ENCODE results near the gene CREBBP. TPM values are rescaled to one million over a fixed set of nuclear protein-coding genes. Genes with fewer than 3 reads are reported as not detected.

Gene CREBBP
- total and polyA plus RNA-seq, 4 donors = 16.0 to 155 (median 36.1) TPM

DNA sequence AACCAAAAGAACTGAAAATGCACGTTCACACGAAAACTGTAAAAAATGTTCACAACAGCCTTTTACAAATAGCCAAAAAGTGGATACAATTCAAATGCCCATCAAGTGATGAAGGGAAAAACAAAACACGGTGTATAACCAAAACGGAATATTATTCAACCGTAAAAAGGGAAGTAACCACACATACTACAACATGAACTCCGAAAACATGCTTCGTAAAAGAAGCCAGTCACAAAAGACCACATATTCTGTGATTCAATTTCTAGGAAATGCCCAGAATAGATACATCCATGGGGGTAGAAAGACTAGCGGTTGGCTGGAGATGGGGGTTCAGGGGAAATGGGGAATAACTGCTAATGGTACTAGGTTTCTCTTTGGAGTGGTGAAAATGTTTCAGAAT, 81.7 kb downstream of the CREBBP start:
- no peaks in the 10 kb centered on the region for H3K27me3 ChIP-seq (ENCODE audit: control insufficient read depth in 3 of 3, insufficient read depth in 3 of 3, low read length in 2 of 3)
- WGBS, 2 donors = 74 to 85% methylated on average over 8 of the region's 8 CpGs
- H3K36me3 ChIP-seq (ENCODE audit: control insufficient read depth in 4 of 4, insufficient read depth in 4 of 4, low read length in 4 of 4) = no peaks in the 10 kb centered on the region
- no peak for DNase-seq
- peaks cover 4 to 12% (median 7%) of the 10 kb centered on the region in 5 donors for H3K4me1 ChIP-seq (ENCODE audit: control insufficient read depth in 5 of 5, insufficient read depth in 5 of 5, low read length in 5 of 5)
- no peak overlapping the region for H3K9ac ChIP-seq (ENCODE audit: insufficient read depth in 1 of 2, low read length in 2 of 2)
- H3K9me3 ChIP-seq (ENCODE audit: control insufficient read depth in 4 of 4, insufficient read depth in 3 of 4, low read length in 3 of 4) = no peaks in the 10 kb centered on the region
- no peak overlapping the region for H3K4me3 ChIP-seq
- no peak overlapping the region for H3K27ac ChIP-seq (ENCODE audit: low read depth in 1 of 2, low read length in 1 of 2)
- TF ChIP-seq, protein P1, sequence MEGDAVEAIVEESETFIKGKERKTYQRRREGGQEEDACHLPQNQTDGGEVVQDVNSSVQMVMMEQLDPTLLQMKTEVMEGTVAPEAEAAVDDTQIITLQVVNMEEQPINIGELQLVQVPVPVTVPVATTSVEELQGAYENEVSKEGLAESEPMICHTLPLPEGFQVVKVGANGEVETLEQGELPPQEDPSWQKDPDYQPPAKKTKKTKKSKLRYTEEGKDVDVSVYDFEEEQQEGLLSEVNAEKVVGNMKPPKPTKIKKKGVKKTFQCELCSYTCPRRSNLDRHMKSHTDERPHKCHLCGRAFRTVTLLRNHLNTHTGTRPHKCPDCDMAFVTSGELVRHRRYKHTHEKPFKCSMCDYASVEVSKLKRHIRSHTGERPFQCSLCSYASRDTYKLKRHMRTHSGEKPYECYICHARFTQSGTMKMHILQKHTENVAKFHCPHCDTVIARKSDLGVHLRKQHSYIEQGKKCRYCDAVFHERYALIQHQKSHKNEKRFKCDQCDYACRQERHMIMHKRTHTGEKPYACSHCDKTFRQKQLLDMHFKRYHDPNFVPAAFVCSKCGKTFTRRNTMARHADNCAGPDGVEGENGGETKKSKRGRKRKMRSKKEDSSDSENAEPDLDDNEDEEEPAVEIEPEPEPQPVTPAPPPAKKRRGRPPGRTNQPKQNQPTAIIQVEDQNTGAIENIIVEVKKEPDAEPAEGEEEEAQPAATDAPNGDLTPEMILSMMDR (IDR thresholded peaks at IDR 0.05; ENCODE audit: control extremely low read depth, extremely low read depth) = no peak
- no peak for ATAC-seq (ENCODE audit: insufficient read depth, low FRiP score)

DNA sequence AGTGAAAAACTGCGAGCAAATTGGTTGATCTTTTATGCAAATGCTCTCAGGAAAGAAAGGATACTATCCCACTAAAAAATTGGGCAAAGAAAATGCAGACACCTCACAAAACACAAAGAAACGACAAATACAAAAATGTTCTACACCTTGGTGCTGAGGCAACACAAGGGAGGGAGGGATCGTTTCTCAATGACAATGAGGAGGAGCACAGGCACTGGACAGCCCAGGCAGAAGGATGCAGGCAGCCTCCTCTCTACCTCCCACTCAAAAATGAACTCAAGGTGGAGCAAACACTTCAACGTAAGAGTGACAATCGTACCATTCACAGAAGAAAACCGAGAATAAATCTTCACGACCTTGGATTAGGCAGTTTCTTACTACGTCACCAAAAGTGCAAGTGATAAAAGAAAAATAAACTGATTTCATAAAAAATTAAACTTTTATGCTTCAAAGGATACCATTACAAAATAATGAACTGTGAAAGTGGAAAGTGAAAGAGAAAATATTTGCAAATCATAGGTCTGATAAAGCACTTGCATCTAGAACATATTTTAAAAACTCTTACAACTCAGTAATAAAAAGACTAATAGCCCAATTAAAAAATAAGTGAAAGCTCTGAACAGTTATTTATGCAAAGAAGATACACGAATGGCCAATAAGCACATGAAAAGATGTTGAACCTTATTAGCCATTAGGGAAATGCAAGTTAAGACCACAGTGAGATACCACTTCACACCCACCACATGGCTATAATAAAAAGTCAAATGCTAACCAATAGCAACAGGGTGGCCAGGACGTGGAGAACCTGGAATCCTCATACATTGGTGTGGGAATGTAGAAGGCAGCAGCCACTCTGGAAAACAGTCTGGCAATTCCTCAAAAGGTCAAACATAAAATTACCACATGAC, 82.4 kb downstream of the CREBBP start:
- no peak for ATAC-seq (ENCODE audit: insufficient read depth, low FRiP score)
- WGBS, 2 donors = 47 to 72% methylated on average over 10 of the region's 10 CpGs
- Histone ChIP-seq H3K4me1 (ENCODE audit: control insufficient read depth in 5 of 5, insufficient read depth in 5 of 5, low read length in 5 of 5) (peaks cover 7 to 17% (median 7%) of the 10 kb centered on the region in 5 donors), H3K27ac (ENCODE audit: low read depth in 1 of 2, low read length in 1 of 2) (no peak overlapping the region), H3K27me3 (ENCODE audit: control insufficient read depth in 3 of 3, insufficient read depth in 3 of 3, low read length in 2 of 3) (no peaks in the 10 kb centered on the region), H3K9ac (ENCODE audit: insufficient read depth in 1 of 2, low read length in 2 of 2) (no peak overlapping the region), H3K4me3 (no peak overlapping the region), H3K9me3 (ENCODE audit: control insufficient read depth in 4 of 4, insufficient read depth in 3 of 4, low read length in 3 of 4) (no peaks in the 10 kb centered on the region), H3K36me3 (ENCODE audit: control insufficient read depth in 4 of 4, insufficient read depth in 4 of 4, low read length in 4 of 4) (peaks cover 0 to 2% (median 0%) of the 10 kb centered on the region in 4 donors)
- no peak for DNase-seq
- TF ChIP-seq, protein P1 (IDR thresholded peaks at IDR 0.05; ENCODE audit: control extremely low read depth, extremely low read depth) = no peak

DNA sequence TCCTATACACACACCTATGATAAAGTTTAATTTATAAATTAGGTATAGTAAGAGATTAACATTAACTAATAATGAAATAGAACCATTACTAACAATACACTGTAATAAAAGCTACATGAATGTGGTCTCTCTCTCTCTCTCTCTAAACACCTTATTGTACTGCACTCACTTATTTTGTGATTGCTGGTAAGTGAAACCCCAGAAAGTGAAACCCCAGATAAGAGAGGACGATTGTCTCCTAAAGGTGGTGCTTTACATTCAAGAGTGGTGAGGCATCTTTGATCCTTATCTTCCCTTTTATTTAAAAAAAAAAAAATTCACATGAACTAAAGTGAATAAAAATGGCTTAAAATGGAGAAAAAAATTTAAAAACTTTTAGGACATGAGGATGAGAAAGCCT, 83.0 kb downstream of the CREBBP start:
- H3K4me3 ChIP-seq = no peak overlapping the region
- no peak for DNase-seq
- peaks cover 0 to 9% (median 4%) of the 10 kb centered on the region in 4 donors for H3K36me3 ChIP-seq (ENCODE audit: control insufficient read depth in 4 of 4, insufficient read depth in 4 of 4, low read length in 4 of 4)
- WGBS, 2 donors = 17 to 60% methylated on average over 1 of the region's 1 CpG
- H3K9me3 ChIP-seq (ENCODE audit: control insufficient read depth in 4 of 4, insufficient read depth in 3 of 4, low read length in 3 of 4) = no peaks in the 10 kb centered on the region
- TF ChIP-seq, protein P1 (IDR thresholded peaks at IDR 0.05; ENCODE audit: control extremely low read depth, extremely low read depth) = no peak
- no peak overlapping the region for H3K9ac ChIP-seq (ENCODE audit: insufficient read depth in 1 of 2, low read length in 2 of 2)
- H3K27ac ChIP-seq (ENCODE audit: low read depth in 1 of 2, low read length in 1 of 2) = no peak overlapping the region
- ATAC-seq (ENCODE audit: insufficient read depth, low FRiP score) = no peak
- H3K27me3 ChIP-seq (ENCODE audit: control insufficient read depth in 3 of 3, insufficient read depth in 3 of 3, low read length in 2 of 3) = no peaks in the 10 kb centered on the region
- H3K4me1 ChIP-seq (ENCODE audit: control insufficient read depth in 5 of 5, insufficient read depth in 5 of 5, low read length in 5 of 5) = peaks cover 7 to 21% (median 8%) of the 10 kb centered on the region in 5 donors

Data from lung (tissue), 12 donors.